IMR-90 (cell line): Measurements from ENCODE around the gene TSPAN16. TPM values are rescaled to one million over a fixed set of nuclear protein-coding genes. Genes with fewer than 3 reads are reported as not detected.

Experiments used
- ATAC-seq: fragments of 200-7000 bp; cut with Tn5 transposase; 2 replicates; pipeline ENCODE4 v1.9.1; 2020; ENCODE audit warnings: low read depth, mild to moderate bottlenecking, moderate library complexity
- BruUV-seq: library from RNA; stranded (reverse); fragments of 400-500 nt; replicated peaks from 2 replicates; lab custom pipeline; 2021; lab: Mats Ljungman, UMichigan
- CTCF ChIA-PET: fragments of 300-600 bp; formaldehyde crosslinking; extraction: SDS; loops from one replicate; lab custom pipeline; 2021; ENCODE audit warnings: antibody characterized with exemption; lab: Yijun Ruan, JAX
- POLR2A ChIA-PET: fragments of 300-600 bp; sonication (Branson Sonifier 250); formaldehyde crosslinking; loops from one replicate; lab custom pipeline; 2022; ENCODE audit warnings: antibody characterized with exemption; ENCODE audit not compliant: unreplicated experiment; lab: Charles Lee
- DNase-seq: peaks from one replicate; pipeline ENCODE4 v3.0.0; 2013
- H2AFZ ChIP-seq: replicated peaks from 2 replicates; pipeline ENCODE3; 2013; ENCODE audit warnings: low read length, mild to moderate bottlenecking; ENCODE audit not compliant: poor library complexity
- H2AK5ac ChIP-seq: 2 replicates; pipeline ENCODE4 v1.6.1; 2013; ENCODE audit warnings: low read depth, low read length, inconsistent platforms
- H2AK9ac ChIP-seq: replicated peaks from 2 replicates; pipeline ENCODE3; 2013; ENCODE audit warnings: mild to moderate bottlenecking, low read depth, low read length, moderate library complexity; ENCODE audit not compliant: poor library complexity
- H2BK120ac ChIP-seq: 2 replicates; pipeline ENCODE4 v1.6.1; 2013; ENCODE audit warnings: low read depth, low read length, inconsistent platforms
- H2BK15ac ChIP-seq: 3 replicates; pipeline ENCODE4 v1.6.1; 2013; ENCODE audit warnings: low read depth, low read length, inconsistent platforms
- H2BK20ac ChIP-seq: 2 replicates; pipeline ENCODE4 v1.6.1; 2013; ENCODE audit warnings: low read depth, mild to moderate bottlenecking, inconsistent platforms, low read length, moderate library complexity
- H2BK5ac ChIP-seq: 2 replicates; pipeline ENCODE4 v1.6.1; 2013; ENCODE audit warnings: mild to moderate bottlenecking, low read depth, low read length, inconsistent platforms; ENCODE audit not compliant: poor library complexity, severe bottlenecking
- H3K14ac ChIP-seq: replicated peaks from 2 replicates; pipeline ENCODE4 v1.6.1; 2013; ENCODE audit warnings: low read depth, low read length, inconsistent platforms
- H3K18ac ChIP-seq: 2 replicates; pipeline ENCODE4 v1.6.1; 2013; ENCODE audit warnings: low read depth, low read length, control low read depth
- H3K23ac ChIP-seq: 2 replicates; pipeline ENCODE4 v1.6.1; 2013; ENCODE audit warnings: low read depth, low read length, inconsistent platforms
- H3K27ac ChIP-seq: 2 replicates; pipeline ENCODE4 v1.5.1; 2013; ENCODE audit warnings: mild to moderate bottlenecking, control low read depth, low read length; ENCODE audit not compliant: insufficient read depth
- H3K27me3 ChIP-seq: 2 replicates; pipeline ENCODE4 v1.6.1; 2013; ENCODE audit warnings: low read length; ENCODE audit not compliant: control insufficient read depth, insufficient read depth
- H3K36me3 ChIP-seq: 2 replicates; pipeline ENCODE4 v1.6.1; 2013; ENCODE audit warnings: low read length, mixed read lengths; ENCODE audit not compliant: control insufficient read depth, insufficient read depth
- H3K4ac ChIP-seq: 2 replicates; pipeline ENCODE4 v1.6.1; 2013; ENCODE audit warnings: low read depth, low read length, inconsistent platforms
- H3K4me1 ChIP-seq: 2 replicates; pipeline ENCODE4 v1.6.1; 2013; ENCODE audit warnings: low read length, mixed read lengths; ENCODE audit not compliant: control insufficient read depth, insufficient read depth
- H3K4me2 ChIP-seq: 2 replicates; pipeline ENCODE4 v1.6.1; 2013; ENCODE audit warnings: low read depth, mild to moderate bottlenecking, control low read depth, low read length, moderate library complexity
- H3K4me3 ChIP-seq: 2 replicates; pipeline ENCODE4 v1.5.1; 2013; ENCODE audit warnings: low read depth, mild to moderate bottlenecking, control low read depth, low read length, moderate library complexity; ENCODE audit not compliant: insufficient read depth
- H3K56ac ChIP-seq: 2 replicates; pipeline ENCODE4 v1.6.1; 2013; ENCODE audit warnings: low read length, inconsistent platforms; ENCODE audit not compliant: insufficient read depth; ENCODE audit errors: extremely low read depth
- H3K79me1 ChIP-seq, 2 experiments: 2 replicates each; pipeline ENCODE4 v1.6.1; 2013; ENCODE audit warnings: low read length in 2 of 2, inconsistent platforms in 1 of 2, low read depth in 1 of 2
- H3K9ac ChIP-seq: 2 replicates; pipeline ENCODE4 v1.6.1; 2013; ENCODE audit warnings: low read depth, low read length, control low read depth
- H3K9me1 ChIP-seq: 2 replicates; pipeline ENCODE4 v1.6.1; 2013; ENCODE audit warnings: low read length, inconsistent platforms; ENCODE audit not compliant: insufficient read depth
- H3K9me3 ChIP-seq: 2 replicates; pipeline ENCODE4 v1.6.1; 2013; ENCODE audit warnings: low read length; ENCODE audit not compliant: control insufficient read depth, insufficient read depth
- H4K20me1 ChIP-seq: 2 replicates; pipeline ENCODE4 v1.6.1; 2013; ENCODE audit warnings: low read length, inconsistent platforms; ENCODE audit not compliant: insufficient read depth
- H4K5ac ChIP-seq: 2 replicates; pipeline ENCODE4 v1.6.1; 2013; ENCODE audit warnings: mild to moderate bottlenecking, low read depth, low read length, control low read depth
- H4K8ac ChIP-seq, 2 experiments: 2 replicates each; pipeline ENCODE4 v1.6.1; 2013; ENCODE audit warnings: low read depth in 2 of 2, low read length in 2 of 2, control low read depth in 1 of 2, inconsistent platforms in 1 of 2
- H4K91ac ChIP-seq: 2 replicates; pipeline ENCODE4 v1.6.1; 2013; ENCODE audit warnings: low read depth, low read length, inconsistent platforms; ENCODE audit not compliant: insufficient read depth
- CHD1 ChIP-seq: IDR thresholded peaks from 2 replicates; pipeline ENCODE4 v1.6.1; 2012; ENCODE audit warnings: low read depth, low read length, improper control_type of control experiment
- RAD21 ChIP-seq: IDR thresholded peaks from 2 replicates; pipeline ENCODE4 v1.6.1; 2012; ENCODE audit warnings: low read length, improper control_type of control experiment
- RCOR1 ChIP-seq: IDR thresholded peaks from 2 replicates; pipeline ENCODE4 v1.6.1; 2012; ENCODE audit warnings: mild to moderate bottlenecking, low read length, improper control_type of control experiment; ENCODE audit not compliant: insufficient replicate concordance
- WGBS, 2 experiments: methylation state at CpG; one replicate each; pipeline versions ENCODE4 v1.1.5 to v1.1.7; 2013; ENCODE audit warnings: missing lambda C conversion rate in 2 of 2; ENCODE audit not compliant: insufficient read length in 1 of 2; ENCODE audit errors: extremely low coverage in 2 of 2; 5-methylcytosine and 5-hydroxymethylcytosine counted together
- dilution Hi-C: fragments of 300-500 bp; cut with HindIII; formaldehyde crosslinking; loops from one replicate; pipeline ENCODE4 v1.14.3; 2018; ENCODE audit warnings: low sequenced_read_pairs; ENCODE audit not compliant: unreplicated experiment
- in situ Hi-C: fragments of 300-500 bp; cut with MboI; formaldehyde crosslinking; loops from 3 replicates; pipeline ENCODE4 v1.14.3; 2019; ENCODE audit warnings: low sequenced_read_pairs, inconsistent platforms, mixed read lengths
- intact Hi-C: fragments of 100-400 bp; cut with micrococcal nuclease; formaldehyde crosslinking; loops from 2 replicates; pipeline ENCODE4 v1.10.0; 2022
- polyA plus RNA-seq, 3 experiments: library from polyadenylated mRNA; depleted of rRNA; stranded (reverse); fragments of >200 nt; gene quantifications; 2 replicates each; pipeline ENCODE4 v1.2.3, GENCODE V29; 2012; ENCODE audit warnings: low replicate concordance in 1 of 3
- total RNA-seq: library from RNA; depleted of rRNA; stranded (reverse); fragments of >200 nt; gene quantifications from 2 replicates; pipeline ENCODE4 v1.2.3, GENCODE V29; 2012

Gene TSPAN16
- total and polyA plus RNA-seq, 2 of the 4 experiments (the other 2 are of a cell fraction) = not detected

DNA sequence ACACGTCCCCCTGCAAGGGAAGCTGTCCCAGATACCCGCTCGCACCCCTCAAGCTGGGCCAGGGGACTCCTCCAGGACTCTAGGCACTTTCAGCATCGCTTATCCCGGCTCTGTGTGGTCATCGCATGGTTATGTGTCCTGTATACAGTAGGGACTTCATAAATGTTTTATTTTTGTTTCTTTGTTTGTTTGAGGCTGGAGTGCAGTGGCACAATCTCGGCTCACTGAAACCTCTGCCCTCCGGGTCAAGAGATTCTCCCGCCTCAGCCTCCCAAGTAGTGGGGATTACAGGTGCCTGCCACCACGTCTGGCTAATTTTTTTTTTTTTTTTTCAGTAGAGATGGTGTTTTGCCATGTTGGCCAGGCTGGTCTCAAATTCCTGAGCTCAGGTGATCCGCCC, 49.0 kb upstream of the TSPAN16 start:
- ATAC-seq (no peak), DNase-seq (no peak)
- no TSS peak for BruUV-seq
- H2AK9ac ChIP-seq = no peak overlapping the region
- no peak overlapping the region for H3K4me3 ChIP-seq
- ChIA-PET POLR2A (no interaction called here), CTCF (no interaction called here)
- H3K79me1 ChIP-seq = no peaks in the 10 kb centered on the region
- H3K14ac ChIP-seq = no peak overlapping the region
- TF ChIP-seq CHD1 (no peak), RAD21 (no peak), RCOR1 (no peak)
- no peak overlapping the region for H2BK20ac ChIP-seq
- no peak overlapping the region for H4K5ac ChIP-seq
- H3K9ac ChIP-seq = no peak overlapping the region
- no peaks in the 10 kb centered on the region for H4K20me1 ChIP-seq
- dilution Hi-C loops = no loop called here
- peaks cover 31% of the 10 kb centered on the region for H3K36me3 ChIP-seq
- H2BK5ac ChIP-seq = no peak overlapping the region
- H3K9me3 ChIP-seq = no peaks in the 10 kb centered on the region
- no peaks in the 10 kb centered on the region for H3K27me3 ChIP-seq
- no peak overlapping the region for H4K91ac ChIP-seq
- no peak overlapping the region for H3K27ac ChIP-seq
- H2AFZ ChIP-seq = no peak overlapping the region
- H3K18ac ChIP-seq = no peak overlapping the region
- H2BK120ac ChIP-seq = no peak overlapping the region
- H3K56ac ChIP-seq = no peak overlapping the region
- H3K4me2 ChIP-seq = no peak overlapping the region
- no peak overlapping the region for H2BK15ac ChIP-seq
- 89% methylated on average over 5 of the region's 11 CpGs; no CpG with 5 or more reads in 1 of the 2 experiments for WGBS, 2 experiments
- H2AK5ac ChIP-seq = no peak overlapping the region
- peaks cover 4% of the 10 kb centered on the region; the same call in 1 of the 2 replicates for H3K9me1 ChIP-seq
- no peak overlapping the region for H4K8ac ChIP-seq
- H3K4ac ChIP-seq = no peak overlapping the region
- H3K4me1 ChIP-seq = 0 out of 2 replicates have a peak, but pooled peaks cover 1% of the 10 kb centered on the region
- no peak overlapping the region for H3K23ac ChIP-seq
- in situ Hi-C loops = no loop called here
- intact Hi-C loops = no loop called here
